Measurements from ENCODE around the gene SETD2.
"Not testable (repeated sequence)": the region's sequence is repeated elsewhere in the genome, so short reads cannot be mapped to it uniquely, and the experiment has no call there.

Gene SETD2

GRCh38 chr3:47164007-47164881 lies at the start of gene SETD2:
Gene SETD2, minus strand, starts transcription at chr3:47164113. Its CDS starts 189 bp downstream, at chr3:47163924.
- DNase-seq, result peak; percentile 72

- no peak for DNase-seq
These were observed 47.0 kb upstream of the SETD2 start for GRCh38 chr3:47210863-47211405.

GRCh38 chr3:47206022-47206421 lies 42.1 kb upstream of the SETD2 start:
- DNase-seq, result not testable (repeated sequence)

- DNase-seq, result no peak
These were observed 41.0 kb upstream of the SETD2 start for GRCh38 chr3:47204875-47205274.

GRCh38 chr3:47202542-47202941 lies 38.6 kb upstream of the SETD2 start:
- no peak for DNase-seq

- DNase-seq, result no peak
These were observed 33.4 kb upstream of the SETD2 start for GRCh38 chr3:47197287-47197686.

- DNase-seq, result no peak
These were observed 31.1 kb upstream of the SETD2 start for GRCh38 chr3:47194994-47195393.

- DNase-seq, result no peak
These were observed 30.3 kb upstream of the SETD2 start for GRCh38 chr3:47193871-47194859.

GRCh38 chr3:47186285-47186684 lies 22.4 kb upstream of the SETD2 start:
- no peak for DNase-seq

GRCh38 chr3:47181685-47182084 lies 17.8 kb upstream of the SETD2 start:
- DNase-seq, result not testable (repeated sequence)

GRCh38 chr3:47180011-47180410 lies 16.1 kb upstream of the SETD2 start:
- not testable (repeated sequence) for DNase-seq

GRCh38 chr3:47176582-47176981 lies 12.7 kb upstream of the SETD2 start:
- DNase-seq, result no peak

- DNase-seq, result no peak
These were observed 525 bp downstream of the SETD2 start for GRCh38 chr3:47163169-47164006.

- no peak for DNase-seq
These were observed 1.2 kb downstream of the SETD2 start for GRCh38 chr3:47162697-47163168.

- no peak for DNase-seq
These were observed 1.8 kb downstream of the SETD2 start for GRCh38 chr3:47161983-47162696.

GRCh38 chr3:47159820-47160219 lies 4.1 kb downstream of the SETD2 start:
- no peak for DNase-seq

GRCh38 chr3:47158208-47158607 lies 5.7 kb downstream of the SETD2 start:
- DNase-seq, result no peak

GRCh38 chr3:47156396-47156795 lies 7.5 kb downstream of the SETD2 start:
- DNase-seq, result no peak

- no peak for DNase-seq
These were observed 11.3 kb downstream of the SETD2 start for GRCh38 chr3:47152578-47152977.

- no peak for DNase-seq
These were observed 12.1 kb downstream of the SETD2 start for GRCh38 chr3:47151836-47152235.

GRCh38 chr3:47149339-47149933 lies 14.5 kb downstream of the SETD2 start:
- no peak for DNase-seq

All from GOT3 (cell line).